ENCODE results near the gene DNAJC18. TPM values are rescaled to one million over a fixed set of nuclear protein-coding genes. Genes with fewer than 3 reads are reported as not detected.

The DNAJC18 gene
- total and polyA plus RNA-seq, 2 of the 4 experiments (the other 2 are of a cell fraction), result 8.5 to 11.1 TPM

- dilution Hi-C loops (cut with HindIII; ENCODE audit: low sequenced_read_pairs, unreplicated experiment) (no loop called here), intact Hi-C loops (cut with micrococcal nuclease) (no loop called here), in situ Hi-C loops (cut with MboI; ENCODE audit: low sequenced_read_pairs) (no loop called here)
- no TSS peak for BruUV-seq (replicated peaks)
- Histone ChIP-seq H3K56ac (ENCODE audit: extremely low read depth, insufficient read depth, low read length) (no peak overlapping the region), H2AK9ac (replicated peaks; ENCODE audit: low read depth, low read length, poor library complexity) (no peak overlapping the region), H2BK20ac (ENCODE audit: low read depth, low read length) (no peak overlapping the region), H3K36me3 (ENCODE audit: control insufficient read depth, insufficient read depth, low read length) (peaks cover 32% of the 10 kb centered on the region), H3K4me3 (ENCODE audit: insufficient read depth, low read depth, low read length) (no peak overlapping the region), H3K18ac (ENCODE audit: low read depth, low read length) (no peak overlapping the region), H4K8ac (ENCODE audit: low read depth in 2 of 2, low read length in 2 of 2) (no peak overlapping the region), H3K23ac (ENCODE audit: low read depth, low read length) (no peak overlapping the region), H3K4me2 (ENCODE audit: low read depth, low read length) (no peak overlapping the region), H4K91ac (ENCODE audit: insufficient read depth, low read depth, low read length) (no peak overlapping the region), H3K14ac (replicated peaks; ENCODE audit: low read depth, low read length) (no peak overlapping the region), H2BK120ac (ENCODE audit: low read depth, low read length) (no peak overlapping the region), H2BK5ac (ENCODE audit: low read depth, low read length, poor library complexity, severe bottlenecking) (no peak overlapping the region), H4K20me1 (ENCODE audit: insufficient read depth, low read length) (peaks cover 10% of the 10 kb centered on the region; the same call in 1 of the 2 replicates), H3K27me3 (ENCODE audit: control insufficient read depth, insufficient read depth, low read length) (no peaks in the 10 kb centered on the region), H2AK5ac (ENCODE audit: low read depth, low read length) (no peak overlapping the region), H2AFZ (replicated peaks; ENCODE audit: low read length, poor library complexity) (no peak overlapping the region), H4K5ac (ENCODE audit: low read depth, low read length) (no peak overlapping the region), H3K9me1 (ENCODE audit: insufficient read depth, low read length) (peaks cover 22% of the 10 kb centered on the region), H3K9ac (ENCODE audit: low read depth, low read length) (no peak overlapping the region), H2BK15ac (ENCODE audit: low read depth, low read length) (no peak overlapping the region), H3K27ac (ENCODE audit: insufficient read depth, low read length) (no peak overlapping the region), H3K4ac (ENCODE audit: low read depth, low read length) (no peak overlapping the region), H3K4me1 (ENCODE audit: control insufficient read depth, insufficient read depth, low read length) (peaks cover 6% of the 10 kb centered on the region; the same call in 1 of the 2 replicates), H3K9me3 (ENCODE audit: control insufficient read depth, insufficient read depth, low read length) (no peaks in the 10 kb centered on the region), H3K79me1 (ENCODE audit: low read depth in 1 of 2, low read length in 2 of 2) (peaks cover 6 to 21% of the 10 kb centered on the region in 2 experiments; a peak in 3 of 4 replicates)
- WGBS, 2 experiments (ENCODE audit: extremely low coverage in 2 of 2, insufficient read length in 1 of 2), result no CpG with 5 or more reads among the region's 2 CpGs
- TF ChIP-seq RCOR1 (IDR thresholded peaks at IDR 0.05; ENCODE audit: insufficient replicate concordance, low read length), result no peak
- no peak for TF ChIP-seq CHD1 (IDR thresholded peaks at IDR 0.05; ENCODE audit: low read depth, low read length)
- no peak for TF ChIP-seq FOS (IDR thresholded peaks at IDR 0.05; ENCODE audit: low read depth, low read length)
- TF ChIP-seq MAZ (IDR thresholded peaks at IDR 0.05; ENCODE audit: borderline replicate concordance, low read depth, low read length), result no peak
- no peak for TF ChIP-seq NFE2L2 (IDR thresholded peaks at IDR 0.05; ENCODE audit: low read depth, low read length)
- TF ChIP-seq BHLHE40 (IDR thresholded peaks at IDR 0.05; ENCODE audit: low read depth, low read length), result no peak
- TF ChIP-seq CEBPB (IDR thresholded peaks at IDR 0.05; ENCODE audit: low read depth, low read length), result no peak
- no peak for TF ChIP-seq RAD21 (IDR thresholded peaks at IDR 0.05; ENCODE audit: low read length)
- TF ChIP-seq, protein P1, sequence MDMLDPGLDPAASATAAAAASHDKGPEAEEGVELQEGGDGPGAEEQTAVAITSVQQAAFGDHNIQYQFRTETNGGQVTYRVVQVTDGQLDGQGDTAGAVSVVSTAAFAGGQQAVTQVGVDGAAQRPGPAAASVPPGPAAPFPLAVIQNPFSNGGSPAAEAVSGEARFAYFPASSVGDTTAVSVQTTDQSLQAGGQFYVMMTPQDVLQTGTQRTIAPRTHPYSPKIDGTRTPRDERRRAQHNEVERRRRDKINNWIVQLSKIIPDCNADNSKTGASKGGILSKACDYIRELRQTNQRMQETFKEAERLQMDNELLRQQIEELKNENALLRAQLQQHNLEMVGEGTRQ (IDR thresholded peaks at IDR 0.05; ENCODE audit: low read depth, low read length), result no peak
- no peak for TF ChIP-seq RFX5 (IDR thresholded peaks at IDR 0.05; ENCODE audit: low read depth, low read length)
- ATAC-seq (ENCODE audit: low read depth) (no peak), DNase-seq (no peak)
- POLR2A ChIA-PET (ENCODE audit: unreplicated experiment), result no interaction called here
- CTCF ChIA-PET, result no interaction called here
These were observed 64.4 kb downstream of the DNAJC18 start for GRCh38 chr5:139374909-139375308.
